Mesenchymal stem cell (in vitro differentiated cells and primary cell): ENCODE results near the gene HOXD13.

Experiments
- DNase-seq: peaks from one replicate; pipeline ENCODE4 v3.0.0-alpha.2; 2013
- H2AFZ ChIP-seq: one replicate; pipeline ENCODE4 v1.6.1; 2013; ENCODE audit warnings: low read depth, mild to moderate bottlenecking, control low read depth, inconsistent platforms, low read length, moderate library complexity
- H2AK5ac ChIP-seq: 2 replicates; pipeline ENCODE4 v1.6.1; 2013; ENCODE audit warnings: low read length, moderate library complexity, mild to moderate bottlenecking, inconsistent platforms; ENCODE audit not compliant: severe bottlenecking
- H2BK120ac ChIP-seq: one replicate; pipeline ENCODE4 v1.6.1; 2013; ENCODE audit warnings: low read depth, mild to moderate bottlenecking, inconsistent platforms, low read length, moderate library complexity
- H2BK12ac ChIP-seq, 2 experiments: one replicate each; pipeline ENCODE4 v1.6.1; 2013; ENCODE audit warnings: inconsistent platforms in 2 of 2, low read length in 2 of 2, mild to moderate bottlenecking in 2 of 2, moderate library complexity in 2 of 2, control low read depth in 1 of 2
- H2BK15ac ChIP-seq: one replicate; pipeline ENCODE4 v1.6.1; 2013; ENCODE audit warnings: mild to moderate bottlenecking, low read depth, inconsistent platforms; ENCODE audit not compliant: poor library complexity, severe bottlenecking
- H2BK5ac ChIP-seq: 2 replicates; pipeline ENCODE4 v1.6.1; 2013; ENCODE audit warnings: low read depth, mild to moderate bottlenecking, low read length, control low read depth, inconsistent platforms; ENCODE audit not compliant: poor library complexity, severe bottlenecking
- H3K14ac ChIP-seq, 2 experiments: one replicate each; pipeline ENCODE4 v1.6.1; 2013; ENCODE audit warnings: inconsistent platforms in 2 of 2, low read length in 2 of 2, control low read depth in 1 of 2, mild to moderate bottlenecking in 1 of 2, moderate library complexity in 1 of 2
- H3K18ac ChIP-seq, 2 experiments: one replicate each; pipeline ENCODE4 v1.6.1; 2013; ENCODE audit warnings: inconsistent platforms in 2 of 2, low read length in 2 of 2, control low read depth in 1 of 2, low read depth in 1 of 2, mild to moderate bottlenecking in 1 of 2
- H3K23ac ChIP-seq, 2 experiments: one replicate each; pipeline ENCODE4 v1.6.1; 2013; ENCODE audit warnings: inconsistent platforms in 2 of 2, low read length in 2 of 2, mild to moderate bottlenecking in 2 of 2, moderate library complexity in 2 of 2, control low read depth in 1 of 2
- H3K27ac ChIP-seq: 2 replicates; pipeline ENCODE4 v1.5.1; 2013; ENCODE audit warnings: mild to moderate bottlenecking, moderate library complexity, low read length, control low read depth, inconsistent platforms; ENCODE audit not compliant: poor library complexity, severe bottlenecking
- H3K27me3 ChIP-seq, 2 experiments: 2 replicates each; pipeline versions ENCODE4 v1.6.1 to v1.7.0; 2013; ENCODE audit warnings: low read length in 2 of 2, mild to moderate bottlenecking in 2 of 2, moderate library complexity in 2 of 2, control low read depth in 1 of 2, inconsistent platforms in 1 of 2; ENCODE audit not compliant: control insufficient read depth in 1 of 2, insufficient read depth in 1 of 2
- H3K36me3 ChIP-seq, 2 experiments: 2 replicates each; pipeline versions ENCODE4 v1.6.1 to v1.7.0; 2013; ENCODE audit warnings: low read length in 2 of 2, control low read depth in 1 of 2, inconsistent platforms in 1 of 2, low read depth in 1 of 2, mild to moderate bottlenecking in 1 of 2; ENCODE audit not compliant: insufficient read depth in 2 of 2, control insufficient read depth in 1 of 2
- H3K4ac ChIP-seq, 2 experiments: one replicate each; pipeline ENCODE4 v1.6.1; 2013; ENCODE audit warnings: inconsistent platforms in 2 of 2, low read length in 2 of 2, mild to moderate bottlenecking in 2 of 2, moderate library complexity in 2 of 2, control low read depth in 1 of 2, low read depth in 1 of 2
- H3K4me1 ChIP-seq: 2 replicates; pipeline ENCODE4 v1.6.1; 2013; ENCODE audit warnings: low read depth, low read length, control low read depth; ENCODE audit not compliant: control insufficient read depth, insufficient read depth
- H3K4me2 ChIP-seq: 2 replicates; pipeline ENCODE4 v1.6.1; 2013; ENCODE audit warnings: low read length, mild to moderate bottlenecking, inconsistent platforms; ENCODE audit not compliant: poor library complexity, severe bottlenecking
- H3K4me3 ChIP-seq, 2 experiments: 2 replicates each; pipeline versions ENCODE4 v1.5.1 to v1.7.0; 2013; ENCODE audit warnings: low read length in 2 of 2, mild to moderate bottlenecking in 2 of 2, control low read depth in 1 of 2, low read depth in 1 of 2; ENCODE audit not compliant: insufficient read depth in 1 of 2
- H3K79me1 ChIP-seq: replicated peaks from 2 replicates; pipeline ENCODE4 v1.6.1; 2013; ENCODE audit warnings: mild to moderate bottlenecking, control low read depth, low read length, inconsistent platforms; ENCODE audit not compliant: poor library complexity, severe bottlenecking
- H3K9ac ChIP-seq: 2 replicates; pipeline ENCODE4 v1.7.0; 2013; ENCODE audit warnings: mild to moderate bottlenecking, low read length, moderate library complexity
- H3K9me3 ChIP-seq: 2 replicates; pipeline ENCODE4 v1.7.0; 2013; ENCODE audit warnings: mild to moderate bottlenecking, low read length; ENCODE audit not compliant: control insufficient read depth
- H4K8ac ChIP-seq: one replicate; pipeline ENCODE4 v1.6.1; 2013; ENCODE audit warnings: inconsistent platforms, mild to moderate bottlenecking, low read length, moderate library complexity
- H4K91ac ChIP-seq: one replicate; pipeline ENCODE4 v1.6.1; 2013; ENCODE audit warnings: mild to moderate bottlenecking, low read length, inconsistent platforms
- WGBS: methylation state at CpG from one replicate; pipeline ENCODE4 v1.1.7; 2013; ENCODE audit warnings: mixed read lengths; 5-methylcytosine and 5-hydroxymethylcytosine counted together

Gene HOXD13

DNA sequence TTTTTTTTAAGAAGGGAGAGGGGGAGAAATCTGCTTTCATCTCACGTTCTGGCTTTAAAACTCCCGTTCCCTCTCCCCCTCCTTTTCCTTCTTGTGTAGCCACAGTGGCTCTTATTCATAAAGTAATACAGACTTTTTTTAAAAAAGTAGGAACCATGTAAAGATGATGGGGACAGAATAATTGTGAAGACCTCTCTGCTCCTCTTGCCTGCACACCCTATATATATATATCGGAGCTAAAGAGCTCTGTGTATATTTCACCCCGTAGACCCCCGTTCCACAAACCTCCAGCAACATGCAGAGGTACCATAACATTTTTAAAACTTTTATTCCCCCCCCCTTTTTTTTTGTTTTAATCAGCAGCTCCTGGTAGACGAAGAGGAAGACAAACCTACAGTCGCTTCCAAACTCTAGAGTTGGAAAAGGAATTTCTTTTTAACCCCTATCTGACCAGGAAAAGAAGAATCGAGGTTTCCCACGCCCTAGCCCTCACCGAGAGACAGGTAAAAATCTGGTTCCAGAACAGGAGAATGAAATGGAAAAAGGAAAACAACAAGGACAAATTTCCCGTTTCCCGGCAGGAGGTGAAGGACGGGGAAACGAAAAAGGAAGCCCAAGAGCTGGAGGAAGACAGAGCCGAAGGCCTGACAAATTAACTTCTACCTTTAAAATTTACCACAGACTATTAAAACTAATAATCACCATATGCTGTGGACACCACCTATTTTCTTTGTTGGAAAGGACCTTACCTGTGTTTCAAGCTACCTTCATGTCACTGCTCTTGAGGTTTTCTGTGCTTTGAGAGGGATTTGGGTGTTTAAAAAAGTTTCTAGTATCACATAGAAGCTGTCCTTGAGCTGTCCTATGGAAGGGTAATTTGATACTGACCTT lies 38.7 kb downstream of the HOXD13 start:
- Histone ChIP-seq H2BK120ac (no peak overlapping the region), H3K14ac (no peak overlapping the region)

DNA sequence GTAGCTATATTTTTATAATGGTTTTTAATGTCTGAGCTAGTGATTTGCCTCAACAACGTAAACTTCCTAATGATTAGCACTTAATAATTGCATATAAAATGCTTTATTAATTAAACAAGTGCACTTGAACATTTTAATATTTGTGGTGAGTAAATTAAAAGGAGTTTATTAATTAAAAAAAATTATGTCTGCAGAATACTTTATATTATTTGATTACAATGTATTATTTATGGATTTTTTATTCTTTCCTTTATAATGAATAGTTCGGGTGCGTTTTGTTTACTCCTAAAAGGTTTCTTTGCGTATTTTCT lies 39.3 kb downstream of the HOXD13 start:
- Histone ChIP-seq H3K27ac (no peak overlapping the region), H3K18ac (no peak overlapping the region), H3K36me3 (no peaks in the 10 kb centered on the region), H3K14ac (no peak overlapping the region), H3K79me1 (peaks cover 2% of the 10 kb centered on the region), H3K4me3 (peak overlapping the region in 1 of 2 experiments; percentile 82), H3K4ac (no peak overlapping the region), H4K91ac (no peak overlapping the region), H2AFZ (no peak overlapping the region), H3K23ac (no peak overlapping the region), H2BK12ac (no peak overlapping the region), H3K9ac (peak overlapping the region; percentile 96), H4K8ac (no peak overlapping the region), H3K9me3 (no peaks in the 10 kb centered on the region), H2AK5ac (no peak overlapping the region), H3K27me3 (peaks cover 0 to 68% of the 10 kb centered on the region in 2 experiments), H3K4me2 (no peak overlapping the region), H2BK5ac (no peak overlapping the region), H3K4me1 (peaks cover 22% of the 10 kb centered on the region), H2BK15ac (no peak overlapping the region), H2BK120ac (no peak overlapping the region)
- DNase-seq = no peak
- 63% methylated on average over 3 of the region's 4 CpGs for WGBS

More for the DNA sequence above, 38.7 kb downstream of the HOXD13 start:
- Histone ChIP-seq H4K91ac (no peak overlapping the region), H3K18ac (no peak overlapping the region), H3K4me2 (peak overlapping the region; percentile 91), H3K27me3 (peaks cover 0 to 71% of the 10 kb centered on the region in 2 experiments), H2BK5ac (no peak overlapping the region), H3K23ac (no peak overlapping the region), H3K27ac (no peak overlapping the region), H2BK12ac (no peak overlapping the region), H3K9ac (peak overlapping the region; percentile 96), H2BK15ac (no peak overlapping the region), H3K4ac (no peak overlapping the region), H2AFZ (no peak overlapping the region), H3K9me3 (no peaks in the 10 kb centered on the region), H4K8ac (no peak overlapping the region), H3K36me3 (no peaks in the 10 kb centered on the region), H3K4me1 (peaks cover 22% of the 10 kb centered on the region), H3K4me3 (peak overlapping the region in 1 of 2 experiments; percentile 82), H3K79me1 (peaks cover 2% of the 10 kb centered on the region), H2AK5ac (no peak overlapping the region)
- DNase-seq = no peak
- WGBS = 25% methylated on average over 13 of the region's 15 CpGs

DNA sequence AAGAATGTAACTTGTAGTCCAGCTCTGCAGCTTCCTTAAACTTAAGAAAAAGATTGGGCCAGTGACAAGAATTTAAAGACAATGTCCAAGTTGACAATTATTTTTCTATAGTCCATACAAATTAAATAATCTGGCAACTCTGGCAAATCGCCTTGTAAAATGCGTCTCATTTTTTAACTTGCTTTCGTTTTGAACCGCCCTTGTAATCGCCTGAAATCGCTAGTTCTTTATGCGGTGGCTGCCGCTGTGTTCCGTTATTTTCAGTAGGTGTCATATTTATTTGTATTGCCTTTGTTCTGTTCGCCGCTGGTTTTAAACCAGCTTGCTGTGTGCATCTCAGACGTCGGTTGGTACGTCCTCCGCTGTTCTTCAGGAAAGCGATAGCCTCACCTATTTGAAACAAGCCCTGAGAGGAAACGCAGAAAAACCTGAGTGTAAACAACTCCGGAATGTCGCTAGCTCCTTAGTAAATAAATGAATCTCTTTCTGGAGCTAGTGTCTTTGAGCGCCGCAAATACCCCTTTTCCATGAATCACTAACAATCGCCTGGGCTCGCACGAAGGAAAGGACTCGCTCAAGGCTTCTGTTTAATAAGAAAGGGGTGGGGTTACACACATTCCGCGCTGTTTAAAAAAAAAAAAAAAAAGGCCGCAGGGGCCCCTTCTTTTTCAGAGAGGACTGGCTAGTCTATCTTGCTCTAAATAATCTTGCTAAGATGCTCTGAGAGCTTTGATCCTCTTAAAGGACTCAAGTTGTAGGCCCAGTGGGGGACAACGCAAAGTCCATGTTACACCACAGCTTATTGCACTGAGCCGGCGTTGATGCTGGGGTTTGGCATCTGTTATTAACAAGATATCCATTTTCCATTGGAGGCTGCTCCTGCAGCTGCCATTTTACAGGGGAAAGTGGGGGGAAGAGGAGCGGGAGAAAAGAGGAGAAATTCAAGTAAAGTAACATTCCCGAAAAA lies 40.0 kb downstream of the HOXD13 start:
- Histone ChIP-seq H2AFZ (no peak overlapping the region), H4K8ac (no peak overlapping the region), H2BK12ac (no peak overlapping the region), H3K27ac (peak overlapping the region; percentile 23), H2BK120ac (no peak overlapping the region), H3K9me3 (no peaks in the 10 kb centered on the region), H3K4me1 (peaks cover 22% of the 10 kb centered on the region), H4K91ac (no peak overlapping the region), H2BK15ac (no peak overlapping the region), H3K23ac (no peak overlapping the region), H3K9ac (peak overlapping the region; percentile 96), H3K4ac (no peak overlapping the region), H3K18ac (no peak overlapping the region), H3K4me2 (peak overlapping the region; percentile 73), H2AK5ac (no peak overlapping the region), H3K4me3 (peak overlapping the region; percentile 18 to 82), H3K27me3 (peaks cover 0 to 71% of the 10 kb centered on the region in 2 experiments), H3K14ac (no peak overlapping the region), H3K36me3 (no peaks in the 10 kb centered on the region), H2BK5ac (no peak overlapping the region), H3K79me1 (peaks cover 2% of the 10 kb centered on the region)
- 8% methylated on average over 33 of the region's 33 CpGs for WGBS
- DNase-seq = peak; percentile 21

DNA sequence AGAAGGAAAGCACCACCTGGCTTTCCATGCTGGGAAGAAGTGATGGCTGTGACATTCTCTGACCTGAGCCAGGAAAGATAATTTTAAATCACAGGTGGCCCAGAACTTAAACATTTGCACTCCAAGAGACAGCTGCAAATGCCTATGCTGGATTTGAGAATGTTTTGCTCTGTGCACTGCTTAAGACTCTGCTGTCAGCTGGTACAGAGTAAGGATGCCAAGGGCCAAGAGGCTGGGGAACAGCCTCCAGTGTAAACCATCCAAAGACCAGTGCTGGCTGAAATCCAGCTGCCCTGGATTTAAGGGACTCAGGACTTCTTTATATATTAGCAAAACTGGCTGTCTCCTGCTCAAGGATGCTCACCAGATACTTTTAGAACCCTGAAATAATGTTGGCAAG lies 40.9 kb downstream of the HOXD13 start:
- Histone ChIP-seq H2BK120ac (no peak overlapping the region), H3K27me3 (peaks cover 0 to 68% of the 10 kb centered on the region in 2 experiments), H3K4me3 (no peak overlapping the region), H3K4ac (no peak overlapping the region), H2BK12ac (no peak overlapping the region), H3K14ac (no peak overlapping the region), H3K9ac (peak overlapping the region; percentile 96), H3K36me3 (no peaks in the 10 kb centered on the region), H3K4me2 (no peak overlapping the region), H3K23ac (no peak overlapping the region), H3K27ac (no peak overlapping the region), H2BK5ac (no peak overlapping the region), H2AFZ (no peak overlapping the region), H3K9me3 (no peaks in the 10 kb centered on the region), H4K91ac (no peak overlapping the region), H4K8ac (no peak overlapping the region), H2BK15ac (no peak overlapping the region), H3K18ac (no peak overlapping the region), H2AK5ac (no peak overlapping the region), H3K4me1 (peaks cover 21% of the 10 kb centered on the region), H3K79me1 (peaks cover 2% of the 10 kb centered on the region)
- DNase-seq = no peak
